Measurements from ENCODE around the gene ATF7. TPM values are rescaled to one million over a fixed set of nuclear protein-coding genes. Genes with fewer than 3 reads are reported as not detected.

ATF7 gene
- total and polyA plus RNA-seq, 9 of the 15 experiments (the other 6 are each of a cell fraction or from before 2014, with no cell fraction given), result 10.6 to 30.4 (median 20.7) TPM

DNA sequence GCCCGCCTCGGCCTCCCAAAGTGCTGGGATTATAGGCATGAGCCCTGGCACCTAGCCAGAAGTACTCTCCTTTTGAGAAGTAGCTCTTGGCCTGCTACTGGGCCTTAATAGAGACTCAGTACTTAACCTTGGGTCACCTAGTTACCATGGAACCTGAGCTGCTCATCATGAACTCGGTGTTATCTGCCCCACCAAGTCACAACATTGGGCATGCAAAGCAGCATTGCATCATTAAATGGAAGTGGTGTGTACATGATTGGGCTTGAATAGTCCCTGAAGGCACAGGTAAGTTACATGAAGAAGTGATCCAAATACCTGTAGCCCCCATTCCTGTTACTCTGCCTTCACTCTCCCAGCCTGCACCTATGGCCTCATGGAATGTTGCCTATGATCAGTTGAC is 18.0 kb upstream of the ATF7 start (continued):
- TF ChIP-seq, protein P1, sequence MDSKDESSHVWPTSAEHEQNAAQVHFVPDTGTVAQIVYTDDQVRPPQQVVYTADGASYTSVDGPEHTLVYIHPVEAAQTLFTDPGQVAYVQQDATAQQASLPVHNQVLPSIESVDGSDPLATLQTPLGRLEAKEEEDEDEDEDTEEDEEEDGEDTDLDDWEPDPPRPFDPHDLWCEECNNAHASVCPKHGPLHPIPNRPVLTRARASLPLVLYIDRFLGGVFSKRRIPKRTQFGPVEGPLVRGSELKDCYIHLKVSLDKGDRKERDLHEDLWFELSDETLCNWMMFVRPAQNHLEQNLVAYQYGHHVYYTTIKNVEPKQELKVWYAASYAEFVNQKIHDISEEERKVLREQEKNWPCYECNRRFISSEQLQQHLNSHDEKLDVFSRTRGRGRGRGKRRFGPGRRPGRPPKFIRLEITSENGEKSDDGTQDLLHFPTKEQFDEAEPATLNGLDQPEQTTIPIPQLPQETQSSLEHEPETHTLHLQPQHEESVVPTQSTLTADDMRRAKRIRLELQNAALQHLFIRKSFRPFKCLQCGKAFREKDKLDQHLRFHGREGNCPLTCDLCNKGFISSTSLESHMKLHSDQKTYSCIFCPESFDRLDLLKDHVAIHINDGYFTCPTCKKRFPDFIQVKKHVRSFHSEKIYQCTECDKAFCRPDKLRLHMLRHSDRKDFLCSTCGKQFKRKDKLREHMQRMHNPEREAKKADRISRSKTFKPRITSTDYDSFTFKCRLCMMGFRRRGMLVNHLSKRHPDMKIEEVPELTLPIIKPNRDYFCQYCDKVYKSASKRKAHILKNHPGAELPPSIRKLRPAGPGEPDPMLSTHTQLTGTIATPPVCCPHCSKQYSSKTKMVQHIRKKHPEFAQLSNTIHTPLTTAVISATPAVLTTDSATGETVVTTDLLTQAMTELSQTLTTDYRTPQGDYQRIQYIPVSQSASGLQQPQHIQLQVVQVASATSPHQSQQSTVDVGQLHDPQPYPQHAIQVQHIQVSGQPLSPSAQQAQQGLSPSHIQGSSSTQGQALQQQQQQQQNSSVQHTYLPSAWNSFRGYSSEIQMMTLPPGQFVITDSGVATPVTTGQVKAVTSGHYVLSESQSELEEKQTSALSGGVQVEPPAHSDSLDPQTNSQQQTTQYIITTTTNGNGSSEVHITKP (IDR thresholded peaks at IDR 0.05; ENCODE audit: partially characterized antibody), result no peak
- TF ChIP-seq CAMTA2 (CRISPR knock-in tag; conservative IDR thresholded peaks at IDR 0.05) (no peak), CBX8 (IDR thresholded peaks at IDR 0.05; ENCODE audit: borderline replicate concordance, extremely low read depth, low read depth, low read length, poor library complexity, severe bottlenecking) (no peak), XRCC5 (IDR thresholded peaks at IDR 0.05; ENCODE audit: low read depth, low read length) (no peak), ZNF668 (CRISPR knock-in tag; IDR thresholded peaks at IDR 0.05) (no peak), MYNN (IDR thresholded peaks at IDR 0.05) (no peak), MYNN (CRISPR knock-in tag; IDR thresholded peaks at IDR 0.05) (no peak), ZNF507 (tag; conservative IDR thresholded peaks at IDR 0.05) (no peak), CBX1 (IDR thresholded peaks at IDR 0.05; ENCODE audit: low read depth) (no peak), HDAC6 (IDR thresholded peaks at IDR 0.05; ENCODE audit: low read depth, low read length) (no peak), ERF (CRISPR knock-in tag; IDR thresholded peaks at IDR 0.05) (no peak), KAT8 (IDR thresholded peaks at IDR 0.05; ENCODE audit: low read depth) (no peak), NFIX (CRISPR knock-in tag; IDR thresholded peaks at IDR 0.05; ENCODE audit: low read depth) (peak; percentile 29), DNMT1 (IDR thresholded peaks at IDR 0.05) (no peak), ATF7 (IDR thresholded peaks at IDR 0.05) (0 out of 2 replicates have a peak, but pooled peaks have one; percentile 17)
- TF ChIP-seq, protein P2, sequence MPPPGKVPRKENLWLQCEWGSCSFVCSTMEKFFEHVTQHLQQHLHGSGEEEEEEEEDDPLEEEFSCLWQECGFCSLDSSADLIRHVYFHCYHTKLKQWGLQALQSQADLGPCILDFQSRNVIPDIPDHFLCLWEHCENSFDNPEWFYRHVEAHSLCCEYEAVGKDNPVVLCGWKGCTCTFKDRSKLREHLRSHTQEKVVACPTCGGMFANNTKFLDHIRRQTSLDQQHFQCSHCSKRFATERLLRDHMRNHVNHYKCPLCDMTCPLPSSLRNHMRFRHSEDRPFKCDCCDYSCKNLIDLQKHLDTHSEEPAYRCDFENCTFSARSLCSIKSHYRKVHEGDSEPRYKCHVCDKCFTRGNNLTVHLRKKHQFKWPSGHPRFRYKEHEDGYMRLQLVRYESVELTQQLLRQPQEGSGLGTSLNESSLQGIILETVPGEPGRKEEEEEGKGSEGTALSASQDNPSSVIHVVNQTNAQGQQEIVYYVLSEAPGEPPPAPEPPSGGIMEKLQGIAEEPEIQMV (tag; conservative IDR thresholded peaks at IDR 0.05; ENCODE audit: low read depth), result no peak
- TF ChIP-seq, protein P3, sequence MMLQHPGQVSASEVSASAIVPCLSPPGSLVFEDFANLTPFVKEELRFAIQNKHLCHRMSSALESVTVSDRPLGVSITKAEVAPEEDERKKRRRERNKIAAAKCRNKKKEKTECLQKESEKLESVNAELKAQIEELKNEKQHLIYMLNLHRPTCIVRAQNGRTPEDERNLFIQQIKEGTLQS (IDR thresholded peaks at IDR 0.05), result peak; percentile 78
- TF ChIP-seq, protein P3 (CRISPR knock-in tag; conservative IDR thresholded peaks at IDR 0.05), result no peak
- TF ChIP-seq, protein P4, sequence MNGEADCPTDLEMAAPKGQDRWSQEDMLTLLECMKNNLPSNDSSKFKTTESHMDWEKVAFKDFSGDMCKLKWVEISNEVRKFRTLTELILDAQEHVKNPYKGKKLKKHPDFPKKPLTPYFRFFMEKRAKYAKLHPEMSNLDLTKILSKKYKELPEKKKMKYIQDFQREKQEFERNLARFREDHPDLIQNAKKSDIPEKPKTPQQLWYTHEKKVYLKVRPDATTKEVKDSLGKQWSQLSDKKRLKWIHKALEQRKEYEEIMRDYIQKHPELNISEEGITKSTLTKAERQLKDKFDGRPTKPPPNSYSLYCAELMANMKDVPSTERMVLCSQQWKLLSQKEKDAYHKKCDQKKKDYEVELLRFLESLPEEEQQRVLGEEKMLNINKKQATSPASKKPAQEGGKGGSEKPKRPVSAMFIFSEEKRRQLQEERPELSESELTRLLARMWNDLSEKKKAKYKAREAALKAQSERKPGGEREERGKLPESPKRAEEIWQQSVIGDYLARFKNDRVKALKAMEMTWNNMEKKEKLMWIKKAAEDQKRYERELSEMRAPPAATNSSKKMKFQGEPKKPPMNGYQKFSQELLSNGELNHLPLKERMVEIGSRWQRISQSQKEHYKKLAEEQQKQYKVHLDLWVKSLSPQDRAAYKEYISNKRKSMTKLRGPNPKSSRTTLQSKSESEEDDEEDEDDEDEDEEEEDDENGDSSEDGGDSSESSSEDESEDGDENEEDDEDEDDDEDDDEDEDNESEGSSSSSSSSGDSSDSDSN (IDR thresholded peaks at IDR 0.05; ENCODE audit: borderline replicate concordance in 1 of 2, low read depth in 2 of 2, low read length in 2 of 2), result no peak
- TF ChIP-seq, protein P5, sequence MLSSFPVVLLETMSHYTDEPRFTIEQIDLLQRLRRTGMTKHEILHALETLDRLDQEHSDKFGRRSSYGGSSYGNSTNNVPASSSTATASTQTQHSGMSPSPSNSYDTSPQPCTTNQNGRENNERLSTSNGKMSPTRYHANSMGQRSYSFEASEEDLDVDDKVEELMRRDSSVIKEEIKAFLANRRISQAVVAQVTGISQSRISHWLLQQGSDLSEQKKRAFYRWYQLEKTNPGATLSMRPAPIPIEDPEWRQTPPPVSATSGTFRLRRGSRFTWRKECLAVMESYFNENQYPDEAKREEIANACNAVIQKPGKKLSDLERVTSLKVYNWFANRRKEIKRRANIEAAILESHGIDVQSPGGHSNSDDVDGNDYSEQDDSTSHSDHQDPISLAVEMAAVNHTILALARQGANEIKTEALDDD (IDR thresholded peaks at IDR 0.05), result 0 out of 2 replicates have a peak, but pooled peaks have one; percentile 28

Data from K562 (cell line).